ENCODE data around the gene ZFYVE28. TPM values are rescaled to one million over a fixed set of nuclear protein-coding genes. Genes with fewer than 3 reads are reported as not detected.

ZFYVE28 gene
- total RNA-seq, 2 donors from 2014 or later: 2.7 to 9.9 TPM

DNA sequence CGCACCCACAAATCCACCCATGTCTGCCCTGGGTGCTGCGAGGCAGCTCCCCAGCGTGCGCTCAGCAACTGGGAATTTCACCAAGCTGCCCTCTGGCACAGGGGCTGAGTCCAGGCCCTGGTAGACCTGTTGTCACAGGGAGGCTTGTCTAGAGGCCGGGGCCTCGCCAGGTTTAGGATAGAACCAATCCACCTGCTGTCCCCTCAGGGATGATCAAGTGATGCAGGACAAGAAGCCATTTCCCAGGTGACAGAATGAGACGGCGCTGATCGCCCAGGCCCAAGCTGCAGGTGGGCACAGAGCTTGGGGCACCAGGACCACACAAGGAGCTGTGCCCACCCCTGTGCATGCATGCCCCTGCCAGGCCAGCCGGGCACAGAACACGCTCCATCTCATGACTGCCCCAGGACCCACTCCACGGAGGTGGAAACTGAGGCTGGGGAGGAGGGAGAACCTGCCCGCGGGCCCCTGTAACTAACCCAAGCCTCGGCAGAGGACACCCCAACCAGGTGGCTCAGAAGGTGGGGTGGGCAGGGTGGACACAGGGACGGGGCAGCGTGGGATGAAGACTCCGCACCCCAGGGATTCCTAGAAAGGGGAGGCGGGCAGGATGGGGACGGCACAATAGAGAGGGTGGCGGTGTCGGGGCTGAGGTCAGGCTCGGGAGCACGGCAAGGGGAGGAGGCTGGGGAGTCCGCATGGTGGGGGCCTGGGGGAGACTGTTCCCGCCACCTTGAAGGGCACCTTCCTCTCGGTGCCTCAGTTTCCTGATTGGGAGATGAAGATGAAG lies 78.0 kb downstream of the ZFYVE28 start:
- H3K36me3 Mint-ChIP-seq: peaks cover 6% of the 10 kb centered on the region in 2 donors
- no peak for ATAC-seq
- peaks cover 4 to 5% of the 10 kb centered on the region in 2 donors for H3K9me3 Mint-ChIP-seq
- no peak overlapping the region for H3K27ac Mint-ChIP-seq
- DNase-seq (ENCODE audit: low spot score in 2 of 2): peak in 1 of 2 donors; percentile 48

DNA sequence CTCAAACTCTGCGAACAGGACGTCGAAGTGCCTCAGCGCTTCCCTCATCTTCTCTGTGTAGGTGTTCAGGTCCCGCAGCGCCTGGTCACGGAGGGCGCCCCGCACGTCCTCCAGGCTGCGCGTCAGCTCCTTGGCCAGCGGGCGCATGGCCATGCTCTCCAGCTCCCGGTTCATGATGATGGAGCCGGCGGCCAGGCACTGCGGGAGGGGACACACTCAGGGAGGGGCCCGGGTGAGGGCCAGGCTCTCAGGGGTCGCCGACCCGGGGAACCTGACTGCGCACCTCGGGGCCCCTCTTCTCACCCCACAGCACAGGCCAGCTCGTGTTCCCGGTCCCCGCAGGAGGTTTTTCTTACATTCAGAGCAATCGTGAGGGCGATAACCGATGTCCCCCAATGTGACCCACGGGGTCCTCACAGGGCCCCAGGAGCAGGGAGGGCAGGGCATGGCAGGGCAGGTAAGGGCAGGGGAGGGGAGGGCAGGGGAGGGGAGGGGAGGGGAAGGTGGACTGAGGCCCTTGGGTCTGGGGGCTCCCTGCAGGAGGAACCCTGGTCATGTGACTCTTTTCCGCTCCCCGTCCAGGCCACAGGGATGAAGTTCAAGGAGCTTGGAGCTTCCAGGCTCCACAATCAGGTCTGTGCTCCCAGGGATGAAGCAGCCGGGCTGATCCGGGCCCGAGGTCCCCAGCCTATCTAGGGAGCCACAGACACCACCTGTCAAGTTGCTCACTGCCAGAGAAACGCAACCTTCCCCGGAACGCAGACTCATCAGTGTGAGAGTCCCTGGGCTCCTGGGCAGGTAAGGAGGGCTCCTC lies 78.8 kb downstream of the ZFYVE28 start:
- Mint-ChIP-seq H3K27ac (no peak overlapping the region), H3K36me3 (no peaks in the 10 kb centered on the region), H3K9me3 (no peaks in the 10 kb centered on the region)
- no peak for ATAC-seq
- DNase-seq (ENCODE audit: low spot score in 2 of 2): peak in 1 of 2 donors; percentile 49

DNA sequence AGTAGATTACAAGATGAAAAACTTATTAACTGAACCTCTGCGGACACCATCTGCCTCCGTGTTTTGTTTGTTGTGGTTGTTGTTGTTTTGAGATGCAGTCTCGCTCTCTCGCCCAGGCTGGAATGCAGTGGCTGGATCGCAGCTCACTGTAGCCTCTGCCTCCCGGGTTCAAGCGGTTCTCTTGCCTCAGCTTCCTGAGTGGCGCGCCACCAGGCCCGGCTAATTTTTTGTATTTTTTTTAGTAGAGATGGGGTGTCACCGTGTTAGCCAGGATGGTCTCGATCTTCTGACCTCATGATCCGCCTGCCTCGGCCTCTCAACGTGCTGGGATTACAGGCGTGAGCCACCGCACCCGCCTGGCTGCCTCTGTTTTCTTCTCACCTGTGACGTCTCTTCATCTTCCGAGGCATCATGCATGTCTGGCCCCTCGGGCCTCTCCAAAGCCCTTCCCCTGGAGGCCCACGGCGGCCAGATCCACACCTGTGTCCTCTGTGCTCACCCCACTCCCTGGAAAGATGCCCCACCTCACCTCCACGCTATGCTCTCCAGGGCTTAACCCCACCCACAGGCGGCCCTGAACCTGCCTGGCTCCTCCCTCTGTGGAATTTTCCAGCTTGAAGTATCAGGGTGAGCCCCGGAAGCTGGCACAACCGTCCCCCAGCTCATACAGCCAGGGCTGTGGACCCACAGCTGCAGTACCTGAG lies 79.5 kb downstream of the ZFYVE28 start:
- DNase-seq (ENCODE audit: low spot score in 2 of 2) (peak in 1 of 2 donors; percentile 44), ATAC-seq (no peak)
- Mint-ChIP-seq H3K36me3 (no peaks in the 10 kb centered on the region), H3K9me3 (no peaks in the 10 kb centered on the region), H3K27ac (peak overlapping the region in 1 of 2 donors; percentile 41)

DNA sequence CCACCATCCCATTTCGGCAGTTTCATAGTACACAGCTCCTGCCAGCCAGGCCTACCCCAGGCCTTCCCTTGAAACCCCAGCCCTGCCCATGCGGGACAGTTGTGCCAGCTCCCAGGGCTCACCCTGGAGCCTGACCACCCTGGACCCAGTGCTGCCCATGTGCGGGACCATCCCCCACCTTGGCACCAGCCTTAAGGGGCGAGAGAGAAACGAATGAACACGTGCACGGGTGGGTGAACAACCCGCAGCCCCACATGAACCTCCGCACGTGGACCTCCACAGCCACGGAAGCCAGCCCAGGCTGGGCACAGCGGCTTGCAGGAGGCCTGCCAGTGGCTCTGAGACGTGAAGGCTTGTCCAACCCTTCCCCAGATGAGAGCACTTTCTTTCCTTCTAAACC lies 80.5 kb downstream of the ZFYVE28 start:
- DNase-seq (ENCODE audit: low spot score in 2 of 2) (peak in 1 of 2 donors; percentile 35), ATAC-seq (no peak)
- Mint-ChIP-seq H3K9me3 (no peaks in the 10 kb centered on the region), H3K27ac (no peak overlapping the region), H3K36me3 (no peaks in the 10 kb centered on the region)

DNA sequence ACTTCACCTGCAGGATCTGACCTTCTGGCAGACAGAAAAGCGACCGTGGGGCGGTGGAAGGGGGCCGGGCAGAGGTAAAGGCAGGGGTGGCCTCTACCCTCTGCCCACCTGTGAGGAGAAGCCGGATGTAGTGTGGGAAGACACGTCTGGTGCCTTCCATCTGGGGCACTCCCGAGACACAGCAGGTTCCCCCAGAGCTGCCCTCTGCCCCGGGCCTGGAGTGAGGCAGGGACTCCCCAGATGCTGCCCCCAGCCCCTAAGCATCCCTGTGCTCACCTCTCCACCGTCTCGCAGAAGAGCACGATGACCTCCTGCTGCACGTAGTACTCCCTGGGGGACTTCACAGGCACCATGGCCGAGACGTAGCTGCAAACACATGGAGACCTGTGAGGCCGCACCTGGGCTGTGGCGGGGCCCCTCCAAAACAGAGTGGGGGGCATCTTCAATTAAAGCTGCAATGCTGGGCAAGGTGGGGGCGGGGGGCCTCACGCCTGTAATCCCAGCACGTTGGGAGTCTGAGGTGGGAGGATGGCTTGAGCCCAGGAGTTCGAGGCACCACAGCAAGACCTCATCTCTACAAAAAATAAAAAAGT lies 81.2 kb downstream of the ZFYVE28 start:
- no peak overlapping the region for H3K27ac Mint-ChIP-seq
- no peaks in the 10 kb centered on the region for H3K9me3 Mint-ChIP-seq
- no peaks in the 10 kb centered on the region for H3K36me3 Mint-ChIP-seq
- peak in 1 of 2 donors; percentile 26 for DNase-seq (ENCODE audit: low spot score in 2 of 2)
- no peak for ATAC-seq

DNA sequence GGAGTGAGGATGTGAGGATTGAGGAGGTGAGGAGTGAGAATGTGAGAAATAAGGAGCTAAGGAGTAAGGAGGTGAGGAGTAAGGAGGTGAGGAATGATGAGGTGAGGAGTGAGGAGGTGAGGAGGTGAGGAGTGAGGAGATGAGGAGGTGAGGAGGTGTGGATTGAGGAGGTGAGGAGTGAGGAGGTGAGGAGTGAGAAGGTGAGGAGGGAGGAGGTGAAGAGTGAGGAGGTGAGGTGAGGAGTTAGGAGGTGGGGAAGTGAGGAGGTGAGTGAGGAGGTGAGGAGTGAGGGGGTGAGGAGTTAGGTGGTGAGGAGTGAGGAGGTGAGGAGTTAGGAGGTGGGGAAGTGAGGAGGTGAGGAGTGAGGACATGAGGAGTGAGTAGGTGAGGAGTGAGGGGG lies 81.8 kb downstream of the ZFYVE28 start:
- Mint-ChIP-seq H3K36me3 (no peaks in the 10 kb centered on the region), H3K9me3 (no peaks in the 10 kb centered on the region), H3K27ac (no peak overlapping the region)
- DNase-seq (ENCODE audit: low spot score in 2 of 2) (no peak), ATAC-seq (no peak)

DNA sequence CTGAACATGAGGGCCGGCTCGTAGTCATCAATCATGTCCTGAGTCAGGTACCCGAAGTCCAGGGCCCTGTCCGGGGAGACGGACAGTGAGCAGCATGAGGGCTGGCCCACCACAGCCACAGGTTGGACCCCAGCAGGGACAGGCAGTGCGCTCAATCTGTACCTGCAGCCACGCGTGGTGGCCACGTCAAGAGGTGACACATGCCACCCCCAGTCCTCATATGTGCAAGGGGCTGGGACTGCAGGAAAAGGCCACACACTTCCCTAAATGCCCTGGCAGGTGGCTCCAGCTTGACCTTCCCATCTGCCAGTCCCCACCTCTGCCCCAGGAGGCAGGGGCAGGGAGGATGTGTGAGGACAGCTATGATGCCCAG lies 82.7 kb downstream of the ZFYVE28 start:
- ATAC-seq: no peak
- Mint-ChIP-seq H3K27ac (no peak overlapping the region), H3K36me3 (no peaks in the 10 kb centered on the region), H3K9me3 (no peaks in the 10 kb centered on the region)
- DNase-seq (ENCODE audit: low spot score in 2 of 2): peak in 1 of 2 donors; percentile 30

DNA sequence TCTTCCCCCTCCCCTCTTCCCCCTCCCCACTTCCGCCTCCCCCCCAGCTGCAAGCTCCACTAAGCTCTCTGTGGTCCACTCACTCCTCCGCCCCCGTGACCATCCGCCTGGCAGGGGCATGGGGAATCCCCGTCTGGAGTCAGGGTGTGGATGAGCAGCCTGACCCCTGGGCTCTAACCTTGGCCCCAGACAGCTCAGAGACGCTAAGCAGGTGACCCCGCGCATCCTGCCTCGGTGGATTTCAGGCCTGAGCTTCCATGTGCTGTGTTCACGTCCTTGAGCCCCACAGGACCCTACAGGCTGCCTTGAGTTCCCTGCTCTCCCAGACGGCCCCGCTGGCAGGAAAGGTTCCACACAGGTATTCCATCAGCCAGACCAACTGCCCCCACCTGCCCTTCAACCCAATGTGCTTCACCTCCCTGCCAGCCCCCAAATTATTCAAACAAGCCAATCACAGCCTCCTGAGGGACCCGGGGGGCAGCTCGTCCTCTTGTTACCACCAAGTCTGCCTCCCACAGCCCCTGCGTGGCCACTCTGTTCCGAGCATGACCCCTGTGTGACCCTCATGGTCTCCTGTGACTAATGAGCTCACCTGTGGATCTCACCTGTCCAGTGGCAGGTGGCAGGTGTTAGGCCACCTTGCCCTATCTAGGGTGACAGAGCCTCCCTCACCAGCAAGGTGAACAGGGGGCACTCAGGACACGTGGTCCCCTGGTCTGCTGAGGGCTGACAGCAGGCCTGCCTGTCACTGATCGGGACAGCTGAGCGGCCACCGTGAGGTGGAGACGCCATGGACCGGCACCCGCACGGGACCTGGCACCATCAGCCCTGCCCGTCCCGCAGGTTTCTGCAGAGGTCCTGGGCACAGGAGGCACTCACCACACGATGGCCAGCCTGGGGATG lies 83.4 kb downstream of the ZFYVE28 start:
- Mint-ChIP-seq H3K9me3 (no peaks in the 10 kb centered on the region), H3K36me3 (no peaks in the 10 kb centered on the region), H3K27ac (no peak overlapping the region)
- DNase-seq (ENCODE audit: low spot score in 2 of 2) (peak in 1 of 2 donors; percentile 44), ATAC-seq (no peak)

DNA sequence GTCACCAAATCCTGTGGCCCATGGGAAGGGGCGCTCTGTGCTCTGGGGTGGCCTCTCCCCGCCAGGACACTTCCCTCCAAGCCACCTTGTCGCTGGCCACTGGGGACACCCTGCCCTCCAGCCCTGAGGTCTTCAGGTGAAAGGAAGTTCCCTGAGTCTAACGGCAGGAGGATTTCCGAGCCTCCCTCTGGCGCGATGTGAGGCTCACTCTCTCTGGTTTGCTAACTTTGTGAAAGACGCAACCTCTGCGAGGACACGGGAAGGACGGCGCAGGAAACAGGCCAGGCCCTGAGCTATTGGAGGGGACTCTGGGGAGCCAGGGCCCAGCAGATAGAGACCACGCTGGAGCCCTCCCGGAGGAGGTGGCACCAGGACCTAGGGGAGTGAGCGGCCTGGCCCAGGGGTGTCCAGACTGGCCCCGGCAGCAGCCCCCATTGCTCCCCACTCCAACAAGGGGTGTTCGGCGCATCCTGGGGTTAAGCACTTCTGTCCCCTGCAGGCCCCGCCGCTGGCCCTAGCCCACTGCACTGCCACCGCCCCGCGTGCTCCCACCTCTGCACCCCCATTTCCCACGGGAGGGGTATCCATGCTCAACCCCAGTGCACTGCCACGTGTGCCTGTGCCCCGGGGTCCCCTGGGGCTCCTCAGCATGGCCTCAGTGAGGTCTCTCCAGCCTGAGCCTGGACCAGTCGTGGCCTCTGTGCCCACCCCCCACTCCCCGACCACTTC lies 84.4 kb downstream of the ZFYVE28 start:
- Mint-ChIP-seq H3K36me3 (peaks cover under 1 to 2% of the 10 kb centered on the region in 2 donors), H3K27ac (no peak overlapping the region), H3K9me3 (peaks cover under 1 to 2% of the 10 kb centered on the region in 2 donors)
- ATAC-seq: no peak
- peak in 1 of 2 donors; percentile 53 for DNase-seq (ENCODE audit: low spot score in 2 of 2)

DNA sequence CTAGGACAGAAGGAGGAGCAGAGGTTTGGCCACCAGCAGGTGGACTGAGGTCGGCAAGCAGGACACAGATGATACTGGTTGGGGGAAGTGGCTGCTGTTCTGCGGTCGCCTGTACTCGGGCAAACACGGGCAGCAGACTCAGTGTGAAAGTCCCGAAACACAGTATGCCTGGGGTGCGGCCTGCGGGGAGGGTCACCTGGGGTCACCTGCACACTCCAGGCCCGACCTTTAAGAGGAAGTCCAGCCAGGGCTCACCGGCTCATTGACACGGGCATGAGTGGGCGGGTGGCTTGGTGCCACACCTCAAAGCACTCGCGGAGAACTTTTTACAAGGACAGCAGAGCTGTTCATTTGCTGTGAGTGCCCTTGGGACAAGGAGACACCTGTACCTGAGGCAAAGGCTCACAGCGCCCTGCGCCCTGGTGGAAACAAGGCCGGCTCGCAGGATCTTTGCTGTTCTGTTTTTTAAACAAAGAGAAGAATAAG lies 85.0 kb downstream of the ZFYVE28 start:
- Mint-ChIP-seq H3K36me3 (peaks cover 5 to 8% of the 10 kb centered on the region in 2 donors), H3K27ac (no peak overlapping the region), H3K9me3 (peaks cover 4 to 8% of the 10 kb centered on the region in 2 donors)
- ATAC-seq: peak in 1 of 2 donors; percentile 49
- peak in 1 of 2 donors; percentile 41 for DNase-seq (ENCODE audit: low spot score in 2 of 2)

DNA sequence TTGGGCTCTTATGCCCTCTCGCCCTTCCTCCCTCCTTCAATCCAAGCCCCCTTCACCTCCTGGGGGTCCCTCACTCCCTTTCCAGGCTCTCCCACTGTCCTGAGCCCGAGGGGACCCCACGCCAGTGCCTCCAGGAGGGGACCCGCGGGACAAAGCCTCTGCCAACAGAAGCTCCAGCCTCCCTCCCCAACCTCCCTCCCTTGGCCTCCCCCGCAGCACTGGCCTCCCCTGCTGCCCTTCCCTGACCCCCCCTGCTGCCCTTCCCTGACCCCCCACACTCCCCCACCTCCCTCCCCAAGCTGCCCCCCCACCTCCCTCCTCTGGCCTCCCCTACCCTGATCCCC lies 85.5 kb downstream of the ZFYVE28 start:
- DNase-seq (ENCODE audit: low spot score in 2 of 2) (peak in 1 of 2 donors; percentile 23), ATAC-seq (no peak)
- Mint-ChIP-seq H3K36me3 (peaks cover 5 to 8% of the 10 kb centered on the region in 2 donors), H3K9me3 (peaks cover 8% of the 10 kb centered on the region in 2 donors), H3K27ac (no peak overlapping the region)

DNA sequence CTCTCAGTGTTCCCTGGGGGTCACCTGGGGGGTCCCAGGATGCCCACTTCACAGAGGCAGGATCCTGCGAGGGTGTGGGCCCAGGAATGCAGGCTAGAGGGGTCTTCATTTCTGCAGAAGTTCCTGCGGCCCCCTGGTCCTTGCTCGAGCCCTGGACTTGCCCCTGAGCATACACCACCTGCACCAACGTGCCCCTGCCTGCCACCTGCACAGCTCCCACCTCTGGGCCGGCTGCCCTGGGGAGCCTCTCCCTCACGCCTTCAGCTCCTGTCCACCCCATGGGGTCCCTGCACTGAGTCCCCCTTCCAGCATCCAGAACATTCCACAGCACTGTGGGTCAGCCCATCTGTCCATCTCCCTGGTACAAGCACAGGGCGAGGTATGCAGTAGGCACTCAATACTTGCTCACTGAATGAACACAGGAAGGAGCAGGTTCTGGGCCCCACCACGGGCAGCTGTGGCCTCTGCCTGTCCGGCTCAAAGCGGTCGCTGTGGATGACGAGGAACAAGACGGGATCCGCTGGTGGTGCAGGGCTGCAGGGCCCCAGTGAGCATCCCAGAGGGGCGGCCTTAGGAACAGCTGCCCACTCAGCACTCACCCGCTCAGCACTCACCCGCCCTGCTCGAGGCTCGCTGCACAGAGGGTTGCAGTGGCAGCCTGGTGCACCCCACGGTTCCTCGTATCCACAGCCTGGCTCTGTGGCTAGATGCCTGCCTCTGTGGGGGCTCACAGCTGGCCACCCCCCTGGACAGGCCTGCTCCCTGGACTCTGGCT lies 86.1 kb downstream of the ZFYVE28 start:
- DNase-seq (ENCODE audit: low spot score in 2 of 2): peak in 1 of 2 donors; percentile 38
- Mint-ChIP-seq H3K27ac (no peak overlapping the region), H3K9me3 (peaks cover 8 to 10% of the 10 kb centered on the region in 2 donors), H3K36me3 (peaks cover 5 to 8% of the 10 kb centered on the region in 2 donors)
- no peak for ATAC-seq

DNA sequence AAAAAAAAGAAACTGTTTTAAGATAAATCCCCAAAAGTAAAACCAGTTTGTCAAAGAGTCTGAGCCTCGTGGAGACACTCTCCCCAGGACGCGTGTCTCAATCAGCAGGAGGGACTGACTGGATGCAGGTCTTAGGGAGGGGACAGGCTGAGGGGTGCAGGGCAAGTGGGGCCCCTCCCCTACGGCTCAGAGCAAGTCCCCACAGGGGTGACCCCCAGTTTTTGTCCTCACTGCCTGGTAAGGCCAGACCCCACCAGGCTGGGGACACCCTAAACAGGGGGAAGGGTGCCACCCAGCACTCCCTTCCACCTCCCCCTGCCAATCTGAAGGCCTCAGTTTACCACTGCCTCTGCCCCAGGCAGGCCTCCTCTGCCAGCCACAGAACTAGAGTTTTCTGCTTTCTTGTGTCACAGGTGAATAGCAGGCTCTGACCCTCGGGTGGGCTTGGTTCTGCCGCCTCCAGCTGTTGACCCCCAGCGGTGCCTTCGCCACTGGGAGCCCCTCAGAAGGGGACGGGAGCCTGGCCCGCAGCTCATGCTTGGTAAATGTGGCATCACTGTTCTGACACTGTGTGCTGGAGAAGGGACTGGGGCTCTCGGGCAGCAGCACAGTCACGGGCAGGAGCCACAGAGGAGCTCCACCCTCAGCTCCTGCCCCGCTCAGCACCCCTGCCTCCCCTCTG lies 86.8 kb downstream of the ZFYVE28 start:
- H3K27ac Mint-ChIP-seq: no peak overlapping the region
- H3K9me3 Mint-ChIP-seq: peaks cover 8 to 12% of the 10 kb centered on the region in 2 donors
- DNase-seq (ENCODE audit: low spot score in 2 of 2) (no peak), ATAC-seq (no peak)
- peaks cover 5 to 8% of the 10 kb centered on the region in 2 donors for H3K36me3 Mint-ChIP-seq

DNA sequence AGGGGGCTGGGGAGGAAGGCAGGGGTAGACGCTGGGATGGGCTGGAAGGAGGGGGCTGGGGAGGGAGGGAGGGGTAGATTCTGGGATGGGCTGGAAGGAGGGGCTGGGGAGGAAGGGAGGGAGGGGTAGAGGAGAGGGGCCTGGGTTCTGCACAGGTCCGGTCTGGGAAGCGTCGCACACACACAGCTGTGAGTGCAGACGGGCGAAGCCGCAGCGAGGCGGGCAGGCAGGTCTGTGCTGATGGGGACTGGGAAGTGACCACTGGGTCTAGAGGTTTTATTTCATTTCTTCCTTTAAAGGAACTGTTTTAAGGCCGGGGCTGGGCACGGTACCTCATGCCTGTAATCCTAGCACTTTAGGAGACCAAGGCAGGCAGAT lies 87.4 kb downstream of the ZFYVE28 start:
- Mint-ChIP-seq H3K27ac (no peak overlapping the region), H3K36me3 (peaks cover 5 to 8% of the 10 kb centered on the region in 2 donors), H3K9me3 (peaks cover 8 to 12% of the 10 kb centered on the region in 2 donors)
- ATAC-seq (no peak), DNase-seq (ENCODE audit: low spot score in 2 of 2) (no peak)
